CD4-positive, alpha-beta T cell (primary cell): Measurements from ENCODE around the gene SPTBN5. TPM values are rescaled to one million over a fixed set of nuclear protein-coding genes. Genes with fewer than 3 reads are reported as not detected.

Source experiments
- ATAC-seq: fragments of 200-7000 bp; cut with Tn5 transposase; one replicate; pipeline ENCODE4 v1.10.0; 2022; ENCODE audit warnings: mild to moderate bottlenecking; ENCODE audit not compliant: poor library complexity
- CTCF ChIA-PET: fragments of 350-600 bp; sonication (Branson Sonifier 250); formaldehyde crosslinking; loops from one replicate; lab custom pipeline; 2021; ENCODE audit warnings: antibody characterized with exemption, inconsistent platforms; lab: Charles Lee
- POLR2A ChIA-PET: fragments of 350-600 bp; sonication (Branson Sonifier 250); formaldehyde crosslinking; loops from one replicate; lab custom pipeline; 2021; ENCODE audit warnings: antibody characterized with exemption, inconsistent platforms; lab: Charles Lee
- DNase-seq, 14 experiments: peaks; one replicate each; pipeline ENCODE4 v3.0.0-alpha.2; 2013 to 2020; ENCODE audit warnings: mixed read lengths in 2 of 14
- H3K27ac ChIP-seq, 2 donors: one replicate each; pipeline versions ENCODE4 v1.5.1 to v1.7.0; 2013; ENCODE audit warnings: low read length in 2 of 2, low read depth in 1 of 2, mild to moderate bottlenecking in 1 of 2
- H3K27me3 ChIP-seq, 2 experiments: 1 replicate in 1 of 2; 2 replicates in 1 of 2; pipeline versions ENCODE4 v1.6.1 to v1.7.0; 2013; ENCODE audit warnings: low read length in 2 of 2, control low read depth in 1 of 2, mild to moderate bottlenecking in 1 of 2, moderate library complexity in 1 of 2; ENCODE audit not compliant: insufficient read depth in 2 of 2, control insufficient read depth in 1 of 2
- H3K36me3 ChIP-seq: one replicate; pipeline ENCODE4 v1.6.1; 2013; ENCODE audit warnings: low read length, control low read depth; ENCODE audit not compliant: insufficient read depth
- H3K4me1 ChIP-seq: one replicate; pipeline ENCODE4 v1.6.1; 2013; ENCODE audit warnings: low read length, control low read depth; ENCODE audit not compliant: insufficient read depth
- H3K4me3 ChIP-seq: one replicate; pipeline ENCODE4 v1.5.1; 2013; ENCODE audit warnings: mild to moderate bottlenecking, low read length, moderate library complexity
- H3K9me3 ChIP-seq, 2 experiments: 1 replicate in 1 of 2; 2 replicates in 1 of 2; pipeline versions ENCODE4 v1.6.1 to v1.7.0; 2013; ENCODE audit warnings: low read length in 2 of 2, mild to moderate bottlenecking in 2 of 2, control low read depth in 1 of 2, moderate library complexity in 1 of 2; ENCODE audit not compliant: control insufficient read depth in 1 of 2, insufficient read depth in 1 of 2
- H3K27ac Mint-ChIP-seq: one replicate; pipeline ENCODE4 v1.8.0; 2020; ENCODE audit warnings: mixed read lengths
- H3K27me3 Mint-ChIP-seq: one replicate; pipeline ENCODE4 v1.8.0; 2021; ENCODE audit warnings: mixed read lengths
- H3K36me3 Mint-ChIP-seq: one replicate; pipeline ENCODE4 v1.8.0; 2021; ENCODE audit warnings: low read depth, mixed read lengths
- H3K4me1 Mint-ChIP-seq: one replicate; pipeline ENCODE4 v1.8.0; 2021; ENCODE audit warnings: low read depth, mixed read lengths
- H3K4me3 Mint-ChIP-seq: one replicate; pipeline ENCODE4 v1.8.0; 2020; ENCODE audit warnings: mild to moderate bottlenecking, mixed read lengths
- H3K9me3 Mint-ChIP-seq: one replicate; pipeline ENCODE4 v1.8.0; 2020; ENCODE audit warnings: mixed read lengths
- CTCF ChIP-seq: fragments of 200-600 bp; IDR thresholded peaks from one replicate; pipeline ENCODE4 v1.8.0; 2022; ENCODE audit warnings: antibody characterized with exemption, mild to moderate bottlenecking
- intact Hi-C, 2 experiments: fragments of 100-400 bp; cut with DNase I in 1 of 2; cut with micrococcal nuclease in 1 of 2; formaldehyde crosslinking; loops; one replicate each; pipeline versions ENCODE4 v1.15.1 to v1.9.0; 2023 to 2025; cut with DNase I, micrococcal nuclease
- total RNA-seq, 174 experiments: library from RNA in 2 of 174; stranded (reverse) in 2 of 174; gene quantifications; one replicate each; pipeline ENCODE4 v1.2.3 and lab custom pipeline; 2021 to 2026

The SPTBN5 gene
- total RNA-seq, 2 experiments from 2014 or later: 2.2 to 2.3 TPM

- peaks cover 32% of the 10 kb centered on the region for H3K4me1 Mint-ChIP-seq
- Histone ChIP-seq H3K27ac (no peak overlapping the region), H3K9me3 (no peaks in the 10 kb centered on the region), H3K4me1 (peaks cover 22% of the 10 kb centered on the region), H3K36me3 (peaks cover 3% of the 10 kb centered on the region), H3K4me3 (no peak overlapping the region), H3K27me3 (no peaks in the 10 kb centered on the region)
- H3K4me3 Mint-ChIP-seq: no peak overlapping the region
- DNase-seq (no peak), ATAC-seq (no peak)
- peaks cover 17% of the 10 kb centered on the region for H3K36me3 Mint-ChIP-seq
- TF ChIP-seq CTCF: no peak
- ChIA-PET POLR2A (no interaction called here), CTCF (interaction anchor here (0.7 kb wide), 1 partner anchor 10 kb away, joined by 3 read pairs; no protein-coding TSS in a partner anchor)
- H3K27ac Mint-ChIP-seq: no peak overlapping the region
- no peaks in the 10 kb centered on the region for H3K9me3 Mint-ChIP-seq
- no peaks in the 10 kb centered on the region for H3K27me3 Mint-ChIP-seq
- intact Hi-C loops: loop anchor here in 1 of 2 experiments (10.0 kb wide), 1 partner anchor 127 kb away; no protein-coding TSS in a partner anchor
Observed at GRCh38 chr15:41927536-41927935, 33.7 kb upstream of the SPTBN5 start.

GRCh38 chr15:41926185-41927056, 32.6 kb upstream of the SPTBN5 start:
- no peaks in the 10 kb centered on the region for H3K27me3 ChIP-seq
- no peaks in the 10 kb centered on the region for H3K9me3 Mint-ChIP-seq
- H3K27ac Mint-ChIP-seq: peak overlapping the region; percentile 66
- peaks cover 7% of the 10 kb centered on the region for H3K36me3 ChIP-seq
- intact Hi-C loops: loop anchor here in 1 of 2 experiments (10.0 kb wide), 1 partner anchor 128 kb away; no protein-coding TSS in a partner anchor
- peak in 3 of 14 experiments; percentile 9 to 48 (median 25) for DNase-seq
- H3K9me3 ChIP-seq: no peaks in the 10 kb centered on the region
- ChIA-PET POLR2A (interaction anchor here (1.5 to 1.6 kb wide), 2 partner anchors 8 to 10 kb away, joined by 5 to 6 read pairs; no protein-coding TSS in a partner anchor), CTCF (interaction anchor here (0.7 to 1.0 kb wide), 2 partner anchors 10 to 11 kb away, joined by 3 read pairs; no protein-coding TSS in a partner anchor)
- no peak overlapping the region for H3K4me3 Mint-ChIP-seq
- peaks cover 22% of the 10 kb centered on the region for H3K4me1 ChIP-seq
- H3K27me3 Mint-ChIP-seq: no peaks in the 10 kb centered on the region
- H3K36me3 Mint-ChIP-seq: peaks cover 23% of the 10 kb centered on the region
- H3K27ac ChIP-seq: peak overlapping the region in 1 of 2 donors; percentile 18
- no peak overlapping the region for H3K4me3 ChIP-seq
- no peak for TF ChIP-seq CTCF
- ATAC-seq: peak; percentile 74
- H3K4me1 Mint-ChIP-seq: peaks cover 32% of the 10 kb centered on the region

- no peak overlapping the region for H3K4me3 Mint-ChIP-seq
- H3K9me3 ChIP-seq: no peaks in the 10 kb centered on the region
- no peak overlapping the region for H3K4me3 ChIP-seq
- H3K4me1 Mint-ChIP-seq: peaks cover 32% of the 10 kb centered on the region
- H3K27ac ChIP-seq: no peak overlapping the region
- DNase-seq (no peak), ATAC-seq (no peak)
- no peak for TF ChIP-seq CTCF
- intact Hi-C loops: loop anchor here in 1 of 2 experiments (10.0 kb wide), 1 partner anchor 130 kb away; no protein-coding TSS in a partner anchor
- peaks cover 11% of the 10 kb centered on the region for H3K36me3 ChIP-seq
- H3K27me3 ChIP-seq: no peaks in the 10 kb centered on the region
- H3K27ac Mint-ChIP-seq: no peak overlapping the region
- peaks cover 19% of the 10 kb centered on the region for H3K4me1 ChIP-seq
- ChIA-PET CTCF (interaction anchor here (1.0 kb wide), 1 partner anchor 11 kb away, joined by 3 read pairs; no protein-coding TSS in a partner anchor), POLR2A (interaction anchor here (1.6 kb wide), 1 partner anchor 10 kb away, joined by 5 read pairs; no protein-coding TSS in a partner anchor)
- no peaks in the 10 kb centered on the region for H3K27me3 Mint-ChIP-seq
- peaks cover 36% of the 10 kb centered on the region for H3K36me3 Mint-ChIP-seq
- H3K9me3 Mint-ChIP-seq: no peaks in the 10 kb centered on the region
Observed at GRCh38 chr15:41925086-41925608, 31.3 kb upstream of the SPTBN5 start.
